Neuronal stem cell (in vitro differentiated cells): ENCODE data around the gene TXNDC11.

ENCODE experiments used
- DNase-seq: peaks from one replicate; pipeline ENCODE4 v3.0.0-alpha.2; 2013; ENCODE audit warnings: low spot score
- H2AFZ ChIP-seq: one replicate; pipeline ENCODE4 v1.6.1; 2013; ENCODE audit warnings: mild to moderate bottlenecking, low read length, inconsistent platforms
- H2AK5ac ChIP-seq: 2 replicates; pipeline ENCODE4 v1.6.1; 2013; ENCODE audit warnings: low read depth, mild to moderate bottlenecking, inconsistent platforms, low read length, moderate library complexity, mixed read lengths
- H2BK120ac ChIP-seq: 2 replicates; pipeline ENCODE4 v1.6.1; 2013; ENCODE audit warnings: low read depth, mild to moderate bottlenecking, inconsistent platforms, low read length, moderate library complexity, mixed read lengths
- H2BK12ac ChIP-seq: one replicate; pipeline ENCODE4 v1.6.1; 2013; ENCODE audit warnings: low read length, inconsistent platforms
- H2BK15ac ChIP-seq: 2 replicates; pipeline ENCODE4 v1.6.1; 2013; ENCODE audit warnings: mild to moderate bottlenecking, low read length, inconsistent platforms, mixed read lengths
- H2BK5ac ChIP-seq: one replicate; pipeline ENCODE4 v1.6.1; 2013; ENCODE audit warnings: inconsistent platforms, mild to moderate bottlenecking, low read length, moderate library complexity
- H3K14ac ChIP-seq: one replicate; pipeline ENCODE4 v1.6.1; 2013; ENCODE audit warnings: low read length, inconsistent platforms
- H3K18ac ChIP-seq: 2 replicates; pipeline ENCODE4 v1.6.1; 2013; ENCODE audit warnings: low read length, inconsistent platforms
- H3K23ac ChIP-seq: 2 replicates; pipeline ENCODE4 v1.6.1; 2013; ENCODE audit warnings: low read depth, mild to moderate bottlenecking, mixed read lengths, low read length, inconsistent platforms; ENCODE audit not compliant: poor library complexity
- H3K27ac ChIP-seq: replicated peaks from 3 replicates; pipeline ENCODE4 v1.5.1; 2013; ENCODE audit warnings: low read length, inconsistent platforms
- H3K27me3 ChIP-seq, 3 experiments: 2 replicates each; pipeline ENCODE4 v1.6.1; 2013; ENCODE audit warnings: low read length in 3 of 3, mild to moderate bottlenecking in 2 of 3, inconsistent platforms in 1 of 3, low read depth in 1 of 3, mixed read lengths in 1 of 3, moderate library complexity in 1 of 3; ENCODE audit not compliant: control insufficient read depth in 3 of 3, insufficient read depth in 3 of 3
- H3K36me3 ChIP-seq, 2 donors: replicated peaks in 1 of 2; 2 replicates each; pipeline ENCODE4 v1.6.1; 2013; ENCODE audit warnings: low read length in 2 of 2; ENCODE audit not compliant: control insufficient read depth in 2 of 2, insufficient read depth in 2 of 2
- H3K4ac ChIP-seq: 2 replicates; pipeline ENCODE4 v1.6.1; 2013; ENCODE audit warnings: inconsistent platforms, mild to moderate bottlenecking, low read length, moderate library complexity
- H3K4me1 ChIP-seq, 2 donors: 1 replicate in 1 of 2; 2 replicates in 1 of 2; pipeline ENCODE4 v1.6.1; 2013; ENCODE audit warnings: low read length in 2 of 2, low read depth in 1 of 2; ENCODE audit not compliant: control insufficient read depth in 2 of 2, insufficient read depth in 1 of 2
- H3K4me2 ChIP-seq: one replicate; pipeline ENCODE4 v1.6.1; 2013; ENCODE audit warnings: mild to moderate bottlenecking, low read length, inconsistent platforms; ENCODE audit not compliant: insufficient read depth, poor library complexity, severe bottlenecking
- H3K4me3 ChIP-seq, 2 donors: 2 replicates each; pipeline ENCODE4 v1.5.1; 2013; ENCODE audit warnings: low read length in 2 of 2, mild to moderate bottlenecking in 2 of 2, inconsistent platforms in 1 of 2, moderate library complexity in 1 of 2
- H3K79me1 ChIP-seq: one replicate; pipeline ENCODE4 v1.6.1; 2013; ENCODE audit warnings: low read depth, mild to moderate bottlenecking, inconsistent platforms, low read length, moderate library complexity
- H3K9ac ChIP-seq: one replicate; pipeline ENCODE4 v1.6.1; 2013; ENCODE audit warnings: mild to moderate bottlenecking, low read depth, low read length, inconsistent platforms; ENCODE audit not compliant: poor library complexity
- H3K9me3 ChIP-seq, 2 donors: replicated peaks in 1 of 2; 2 replicates each; pipeline versions ENCODE3 to v1.6.1; 2013; ENCODE audit warnings: low read length in 2 of 2, mild to moderate bottlenecking in 2 of 2, inconsistent platforms in 1 of 2, low read depth in 1 of 2, mixed read lengths in 1 of 2, moderate library complexity in 1 of 2; ENCODE audit not compliant: control insufficient read depth in 2 of 2, insufficient read depth in 1 of 2
- H4K8ac ChIP-seq: one replicate; pipeline ENCODE4 v1.6.1; 2013; ENCODE audit warnings: low read depth, mild to moderate bottlenecking, inconsistent platforms, low read length, moderate library complexity
- H4K91ac ChIP-seq: one replicate; pipeline ENCODE4 v1.6.1; 2013; ENCODE audit warnings: low read length, low read depth, mild to moderate bottlenecking, inconsistent platforms; ENCODE audit not compliant: poor library complexity
- WGBS, 2 donors: extraction: QIAGEN DNeasy Blood & Tissue Kit; methylation state at CpG; one replicate each; pipeline ENCODE4 v1.1.7; 2013; ENCODE audit warnings: missing lambda C conversion rate in 2 of 2, mixed read lengths in 1 of 2; ENCODE audit not compliant: insufficient read length in 2 of 2, insufficient replicate concordance in 1 of 2; ENCODE audit errors: extremely low coverage in 2 of 2; 5-methylcytosine and 5-hydroxymethylcytosine counted together

Gene TXNDC11

GRCh38 chr16:11633113-11633512, 109.5 kb downstream of the TXNDC11 start:
- Histone ChIP-seq H2AFZ (peak overlapping the region; percentile 89), H4K8ac (no peak overlapping the region), H3K4me3 (no peak overlapping the region), H3K79me1 (no peaks in the 10 kb centered on the region), H2BK5ac (peak overlapping the region; percentile 88), H2AK5ac (no peak overlapping the region), H4K91ac (no peak overlapping the region), H3K27ac (peak overlapping the region; percentile 30), H3K36me3 (no peaks in the 10 kb centered on the region), H2BK15ac (peak overlapping the region; percentile 91), H3K23ac (no peak overlapping the region), H3K9me3 (peaks cover 0 to 2% of the 10 kb centered on the region in 2 donors), H3K4ac (no peak overlapping the region), H2BK12ac (peak overlapping the region; percentile 8), H3K27me3 (peaks cover 0 to 5% (median 2%) of the 10 kb centered on the region in 3 experiments), H3K18ac (peak overlapping the region; percentile 94), H3K9ac (peak overlapping the region; percentile 38), H3K4me2 (no peak overlapping the region), H3K14ac (no peak overlapping the region), H3K4me1 (peaks cover 11 to 14% of the 10 kb centered on the region in 2 donors), H2BK120ac (no peak overlapping the region)
- DNase-seq = no peak
- WGBS, 2 donors = no CpG with 5 or more reads among the region's 3 CpGs

DNA sequence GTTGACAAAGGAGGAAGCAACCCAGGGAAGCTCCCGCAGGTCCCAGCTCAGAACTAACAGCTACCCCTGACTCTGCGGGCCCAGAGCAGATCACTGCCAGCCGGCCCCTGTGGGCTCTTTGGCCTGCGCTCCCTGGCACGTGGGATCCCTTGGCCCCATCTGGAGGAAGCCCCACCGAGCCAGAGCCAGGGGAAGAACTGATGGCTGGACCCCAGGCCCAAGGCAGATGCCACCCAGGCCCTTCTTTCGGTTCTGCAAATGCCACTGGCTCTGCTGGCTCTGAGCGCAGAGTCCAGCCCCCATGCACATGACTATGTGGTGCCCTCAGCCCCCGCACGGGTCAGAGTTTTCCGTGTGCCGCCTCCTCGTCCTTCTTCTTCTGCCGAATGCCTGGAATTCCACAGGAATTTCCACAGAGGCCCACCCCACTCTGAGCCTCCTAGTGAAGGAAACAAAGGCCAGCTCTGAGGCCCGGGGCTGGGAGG, 110.2 kb downstream of the TXNDC11 start:
- Histone ChIP-seq H2AK5ac (peak overlapping the region; percentile 95), H4K91ac (peak overlapping the region; percentile 88), H3K4ac (peak overlapping the region; percentile 94), H3K4me2 (no peak overlapping the region), H3K18ac (peak overlapping the region; percentile 94), H3K9me3 (peaks cover 0 to 2% of the 10 kb centered on the region in 2 donors), H2BK15ac (peak overlapping the region; percentile 91), H2BK120ac (peak overlapping the region; percentile 61), H3K14ac (no peak overlapping the region), H2AFZ (peak overlapping the region; percentile 89), H3K79me1 (no peaks in the 10 kb centered on the region), H3K23ac (peak overlapping the region; percentile 82), H2BK12ac (no peak overlapping the region), H3K4me3 (no peak overlapping the region), H3K27ac (peak overlapping the region; percentile 30), H3K4me1 (peaks cover 11 to 14% of the 10 kb centered on the region in 2 donors), H3K36me3 (no peaks in the 10 kb centered on the region), H3K27me3 (peaks cover 0 to 5% (median 2%) of the 10 kb centered on the region in 3 experiments), H2BK5ac (peak overlapping the region; percentile 88), H3K9ac (peak overlapping the region; percentile 36), H4K8ac (peak overlapping the region; percentile 88)
- DNase-seq = peak; percentile 51
- WGBS, 2 donors = no CpG with 5 or more reads among the region's 15 CpGs

- Histone ChIP-seq H3K79me1 (no peaks in the 10 kb centered on the region), H2BK12ac (no peak overlapping the region), H3K18ac (no peak overlapping the region), H4K8ac (no peak overlapping the region), H2BK15ac (peak overlapping the region; percentile 77), H3K9ac (no peak overlapping the region), H3K4me1 (peaks cover 11 to 13% of the 10 kb centered on the region in 2 donors), H4K91ac (no peak overlapping the region), H2BK5ac (no peak overlapping the region), H3K9me3 (peaks cover 0 to 2% of the 10 kb centered on the region in 2 donors), H2AK5ac (no peak overlapping the region), H3K4ac (no peak overlapping the region), H2BK120ac (no peak overlapping the region), H3K27ac (no peak overlapping the region), H3K4me3 (no peak overlapping the region), H3K36me3 (no peaks in the 10 kb centered on the region), H3K14ac (no peak overlapping the region), H2AFZ (no peak overlapping the region), H3K23ac (no peak overlapping the region), H3K4me2 (no peak overlapping the region), H3K27me3 (peaks cover 0 to 4% (median 0%) of the 10 kb centered on the region in 3 experiments)
- no CpG with 5 or more reads among the region's 7 CpGs for WGBS, 2 donors
- no peak for DNase-seq
Measured at GRCh38 chr16:11631214-11631613, 111.4 kb downstream of the TXNDC11 start.

GRCh38 chr16:11630768-11631056, 111.9 kb downstream of the TXNDC11 start:
- WGBS, 2 donors = no CpG with 5 or more reads among the region's 6 CpGs

More at GRCh38 chr16:11630768-11631056, 111.9 kb downstream of the TXNDC11 start:
- no peak overlapping the region for H2BK120ac ChIP-seq
- H2BK15ac ChIP-seq = peak overlapping the region; percentile 77
- no peak overlapping the region for H3K27ac ChIP-seq
- no peak overlapping the region for H3K4me2 ChIP-seq
- H4K8ac ChIP-seq = no peak overlapping the region
- no peaks in the 10 kb centered on the region for H3K36me3 ChIP-seq
- no peak overlapping the region for H3K14ac ChIP-seq
- no peak overlapping the region for H3K18ac ChIP-seq
- H3K27me3 ChIP-seq = no peaks in the 10 kb centered on the region
- H3K9ac ChIP-seq = no peak overlapping the region
- DNase-seq = no peak
- no peaks in the 10 kb centered on the region for H3K79me1 ChIP-seq
- H3K23ac ChIP-seq = no peak overlapping the region
- no peak overlapping the region for H3K4me3 ChIP-seq
- H3K4ac ChIP-seq = no peak overlapping the region
- peak overlapping the region; percentile 14 for H2AK5ac ChIP-seq
- peaks cover 11% of the 10 kb centered on the region in 2 donors for H3K4me1 ChIP-seq
- no peak overlapping the region for H2BK12ac ChIP-seq
- no peak overlapping the region for H4K91ac ChIP-seq
- H2BK5ac ChIP-seq = no peak overlapping the region
- H2AFZ ChIP-seq = no peak overlapping the region
- H3K9me3 ChIP-seq = peaks cover 0 to 2% of the 10 kb centered on the region in 2 donors
